HG02870 (cell line): ENCODE results near the gene EAF2.
"Not testable (repeated sequence)": the region's sequence is repeated elsewhere in the genome, so short reads cannot be mapped to it uniquely, and the experiment has no call there.

Experiments used
- ATAC-seq: cut with Tn5 transposase; IDR thresholded peaks from one replicate; pipeline ENCODE4 v1.9.1; 2021; ENCODE audit warnings: mild to moderate bottlenecking, moderate library complexity; ENCODE audit not compliant: unreplicated experiment

The EAF2 gene

GRCh38 chr3:121857778-121858177 lies 22.8 kb downstream of the EAF2 start:
- not testable (repeated sequence) for ATAC-seq

DNA sequence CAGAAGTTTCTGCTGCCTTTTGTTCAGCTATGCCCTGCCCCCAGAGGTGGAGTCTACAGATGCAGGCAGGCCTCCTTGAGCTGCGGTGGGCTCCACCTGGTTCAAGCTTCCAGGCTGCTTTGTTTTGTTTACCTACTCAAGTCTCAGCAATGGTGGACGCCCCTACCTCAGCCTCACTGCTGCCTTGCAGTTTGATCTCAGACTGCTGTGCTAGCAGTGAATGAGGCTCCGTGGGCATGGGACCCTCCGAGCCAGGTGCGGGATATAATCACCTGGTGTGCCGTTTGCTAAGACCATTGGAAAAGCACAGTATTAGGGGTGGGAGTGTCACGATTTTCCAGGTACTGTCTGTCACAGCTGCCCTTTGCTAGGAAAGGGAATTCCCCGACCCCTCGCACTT lies 28.2 kb downstream of the EAF2 start:
- ATAC-seq, result not testable (repeated sequence)

DNA sequence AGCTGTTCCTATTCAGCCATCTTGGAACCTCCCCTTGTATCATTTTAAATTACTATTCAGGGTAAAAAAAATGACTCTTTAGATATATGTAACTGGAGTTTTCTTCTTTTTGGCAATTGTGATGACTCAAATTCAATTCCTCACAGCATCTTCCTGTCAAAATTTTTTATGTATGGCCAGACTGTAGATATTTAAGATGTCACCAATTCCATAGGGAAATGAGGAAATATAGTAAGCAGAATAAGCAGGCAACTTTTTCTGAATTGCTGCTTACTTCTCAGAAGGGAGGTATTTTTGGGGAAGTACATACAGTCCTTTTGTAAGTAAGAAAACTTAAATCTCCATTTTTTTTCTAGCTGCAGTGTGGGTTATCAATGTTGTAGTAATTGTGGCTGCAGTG lies 28.8 kb downstream of the EAF2 start:
- ATAC-seq, result no peak

- ATAC-seq, result no peak
These were observed 34.7 kb downstream of the EAF2 start for GRCh38 chr3:121869736-121870135.

DNA sequence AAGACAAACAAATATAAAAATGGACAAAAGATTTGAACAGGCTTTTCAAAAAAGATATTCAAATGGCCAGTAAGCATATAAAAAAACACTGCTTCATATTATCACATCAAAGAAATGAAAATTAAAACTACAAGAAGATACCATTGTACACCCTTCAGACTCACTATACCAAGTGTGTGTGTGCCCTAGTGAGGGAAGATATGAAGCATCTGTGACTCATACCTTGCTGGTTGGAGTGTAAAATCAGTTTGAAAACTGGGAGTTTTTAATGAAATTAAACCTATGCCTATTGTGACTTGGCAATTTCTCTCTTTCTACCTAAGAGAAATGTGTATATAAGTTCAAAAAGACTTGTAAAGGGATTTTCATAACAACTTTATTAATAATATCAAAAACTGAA lies 35.7 kb downstream of the EAF2 start:
- ATAC-seq, result no peak

- no peak for ATAC-seq
These were observed 36.4 kb downstream of the EAF2 start for GRCh38 chr3:121871430-121871829.

DNA sequence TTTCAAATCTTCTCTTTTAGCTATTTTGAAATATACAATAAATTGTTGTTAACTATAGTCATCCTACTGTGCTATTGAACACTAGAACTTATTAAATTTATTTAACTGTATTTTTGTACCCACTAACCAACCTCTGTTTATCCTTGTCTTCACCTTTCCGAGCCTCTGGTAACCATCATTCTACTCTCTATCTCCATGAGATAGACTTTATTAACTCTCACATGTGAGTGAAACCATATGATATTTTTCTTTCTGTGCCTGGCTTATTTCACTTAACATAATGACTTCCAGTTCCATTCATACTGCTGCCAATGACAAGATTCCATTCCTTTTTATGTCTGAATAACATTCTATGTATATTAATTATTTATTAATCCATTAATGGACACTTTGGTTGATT lies 43.4 kb downstream of the EAF2 start:
- ATAC-seq, result no peak

DNA sequence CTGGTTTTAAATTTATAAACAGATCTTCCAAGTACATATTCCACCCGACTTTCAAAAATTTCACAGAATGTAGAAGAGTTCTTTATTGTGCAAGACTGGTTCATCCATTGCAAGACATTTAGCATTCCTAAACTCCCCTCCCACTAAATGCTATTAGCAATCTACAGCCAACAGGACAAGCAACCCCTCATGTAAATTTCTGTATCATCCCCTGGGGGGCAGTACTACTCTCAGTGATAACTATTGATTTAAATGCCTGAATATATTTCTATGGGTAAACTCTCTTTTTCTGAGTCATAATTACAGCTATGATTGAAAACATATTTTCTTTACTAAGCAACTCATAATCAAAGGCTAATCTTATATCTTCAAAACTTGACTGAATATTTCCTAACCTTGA lies 48.5 kb downstream of the EAF2 start:
- no peak for ATAC-seq

- no peak for ATAC-seq
These were observed 50.4 kb downstream of the EAF2 start for GRCh38 chr3:121885386-121885785.

- no peak for ATAC-seq
These were observed 59.4 kb downstream of the EAF2 start, which contains the start of gene SLC15A2 for GRCh38 chr3:121894301-121894990. TSS of gene SLC15A2 (plus strand) at chr3:121894401. CDS start at chr3:121894477, 76 bp downstream.

DNA sequence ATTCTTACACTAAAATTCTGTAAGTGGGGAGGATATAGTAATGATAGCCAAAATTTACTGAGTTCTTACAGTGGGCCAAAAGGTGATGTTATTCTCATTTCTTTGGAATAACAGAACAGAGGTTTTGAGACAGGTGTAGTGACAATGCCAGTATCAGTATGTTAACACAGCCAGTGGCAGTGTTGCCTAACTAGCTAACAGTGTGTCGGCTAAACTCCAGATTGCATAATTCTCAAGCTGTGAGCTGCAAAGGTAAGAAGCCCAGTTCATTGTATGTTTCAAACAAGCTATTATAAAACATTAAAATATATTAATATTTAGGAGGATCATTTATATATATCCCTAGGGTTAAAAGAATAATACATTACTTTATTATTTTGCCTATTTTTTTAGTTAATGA lies 60.1 kb downstream of the EAF2 start:
- ATAC-seq, result no peak

DNA sequence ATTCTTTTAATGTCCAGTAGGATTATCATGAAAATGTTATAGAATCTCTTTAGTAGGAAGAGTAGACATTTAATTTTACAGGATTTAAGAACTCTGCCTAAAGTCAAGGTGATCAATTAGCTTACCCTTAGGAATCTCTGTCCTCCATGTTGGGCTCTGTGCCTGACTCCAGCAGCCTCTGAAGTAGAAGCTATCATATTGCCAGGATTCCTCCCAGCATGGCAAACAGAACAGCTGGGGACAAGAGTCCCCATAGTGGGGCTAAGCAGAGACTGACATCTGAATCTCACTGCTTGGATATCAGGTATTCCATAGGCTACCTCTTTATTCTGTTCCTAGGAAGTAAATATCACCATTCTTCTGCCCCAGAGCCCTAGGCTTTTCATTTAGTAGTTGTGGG lies 60.7 kb downstream of the EAF2 start:
- no peak for ATAC-seq

- no peak for ATAC-seq
These were observed 61.8 kb downstream of the EAF2 start for GRCh38 chr3:121896823-121897222.

DNA sequence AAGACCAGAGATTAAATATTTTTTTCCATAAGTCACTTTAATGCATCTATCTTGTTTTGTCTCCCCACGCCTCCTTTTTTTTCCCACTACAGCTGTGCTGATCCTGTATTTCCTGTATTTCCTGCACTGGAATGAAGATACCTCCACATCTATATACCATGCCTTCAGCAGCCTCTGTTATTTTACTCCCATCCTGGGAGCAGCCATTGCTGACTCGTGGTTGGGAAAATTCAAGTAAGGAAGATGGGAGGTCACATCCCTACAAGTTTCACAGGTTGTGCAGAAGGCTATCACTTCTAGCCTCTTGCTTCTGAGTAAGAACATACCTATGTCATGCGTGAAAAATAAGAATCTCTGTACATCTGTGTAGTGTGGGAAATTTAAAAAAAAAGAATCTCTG lies 62.3 kb downstream of the EAF2 start:
- no peak for ATAC-seq

- ATAC-seq, result no peak
These were observed 78.4 kb downstream of the EAF2 start for GRCh38 chr3:121913305-121913990.

GRCh38 chr3:121914081-121914998 lies 79.3 kb downstream of the EAF2 start:
- ATAC-seq, result no peak

GRCh38 chr3:121916189-121916588 lies 81.2 kb downstream of the EAF2 start:
- no peak for ATAC-seq

DNA sequence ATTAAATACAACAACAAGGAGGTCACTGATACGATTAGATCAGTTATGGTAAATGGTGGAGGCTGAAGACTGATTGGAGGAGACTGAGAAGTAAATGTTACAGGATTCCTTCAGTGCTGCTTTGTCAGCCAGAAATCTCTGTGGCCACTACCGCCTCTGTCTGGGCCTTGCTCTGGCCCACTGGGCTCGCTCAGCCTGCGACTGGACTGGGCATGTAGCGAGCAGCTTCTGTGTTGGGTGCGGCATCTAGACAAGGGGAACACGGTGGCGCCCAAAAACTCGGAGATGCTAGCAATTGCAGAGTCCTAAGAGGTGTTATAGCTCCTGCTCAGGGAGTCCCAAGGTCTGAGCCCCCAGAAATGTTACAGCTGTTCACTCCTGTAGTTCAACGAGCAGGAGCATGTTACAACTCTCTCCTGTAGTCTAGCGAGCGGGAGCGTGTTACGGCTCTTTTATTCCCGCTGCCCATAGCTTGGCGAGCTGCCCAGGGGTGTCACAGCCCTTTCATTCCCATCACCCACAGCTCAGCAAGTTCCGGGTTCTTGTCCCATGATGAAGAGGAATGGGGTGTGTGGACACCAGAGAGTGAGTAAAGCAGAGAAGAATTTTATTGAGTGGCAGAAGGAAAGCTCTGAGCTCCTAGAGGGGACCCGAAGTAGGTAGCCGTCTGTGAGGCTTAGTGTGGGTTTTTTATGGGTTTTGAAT lies 83.9 kb downstream of the EAF2 start:
- ATAC-seq, result no peak

DNA sequence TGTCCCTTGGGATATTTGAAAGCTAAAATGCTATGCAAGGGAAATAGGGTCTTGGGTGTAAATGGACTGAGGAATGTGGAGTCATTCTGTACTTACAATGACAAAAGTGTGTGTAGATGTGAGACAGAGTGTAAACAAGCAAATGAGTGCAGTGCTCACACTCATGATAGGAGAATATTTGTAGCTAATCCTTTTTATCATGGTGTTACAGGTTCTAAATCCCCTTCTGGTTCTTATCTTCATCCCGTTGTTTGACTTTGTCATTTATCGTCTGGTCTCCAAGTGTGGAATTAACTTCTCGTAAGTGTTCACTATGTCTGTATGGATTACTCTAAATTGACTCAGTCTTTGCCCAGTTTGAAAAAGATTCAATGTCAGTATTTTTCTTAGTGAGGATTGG lies 89.7 kb downstream of the EAF2 start:
- ATAC-seq, result no peak

DNA sequence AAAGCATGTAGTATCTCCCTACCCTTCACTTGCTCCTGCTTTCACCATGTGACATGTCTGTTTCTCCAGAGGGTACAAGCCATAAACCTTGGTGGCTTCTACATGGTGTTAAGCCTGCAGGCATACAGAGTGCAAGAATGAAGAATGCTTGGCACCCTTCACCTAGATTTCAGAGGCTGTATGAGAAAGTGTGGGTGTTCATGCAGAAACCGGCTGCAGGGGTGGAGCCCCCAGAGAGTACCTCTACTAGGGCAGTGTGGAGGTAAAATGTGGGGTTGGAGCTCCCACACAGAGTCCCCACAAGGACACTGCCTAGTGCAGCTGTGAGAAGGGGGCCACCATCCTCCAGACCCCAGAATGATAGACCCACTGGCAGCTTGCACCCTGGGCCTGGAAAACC lies 91.4 kb downstream of the EAF2 start:
- ATAC-seq, result no peak
